GM12865 (cell line): ENCODE results near the gene GPR183.

ENCODE experiments used
- DNase-seq: peaks from one replicate; pipeline ENCODE4 v3.0.0; 2010; ENCODE audit warnings: low read depth
- H3K4me3 ChIP-seq: 2 replicates; pipeline ENCODE4 v1.5.1; 2011; ENCODE audit warnings: mild to moderate bottlenecking, low read depth, low read length, control low read depth
- TF ChIP-seq, protein P1 (sequence below): IDR thresholded peaks from 2 replicates; pipeline ENCODE4 v1.5.1; 2011; ENCODE audit warnings: low read length, control low read depth, low read depth, inconsistent platforms; ENCODE audit not compliant: insufficient read depth; ENCODE audit errors: missing control alignments

Gene GPR183

DNA sequence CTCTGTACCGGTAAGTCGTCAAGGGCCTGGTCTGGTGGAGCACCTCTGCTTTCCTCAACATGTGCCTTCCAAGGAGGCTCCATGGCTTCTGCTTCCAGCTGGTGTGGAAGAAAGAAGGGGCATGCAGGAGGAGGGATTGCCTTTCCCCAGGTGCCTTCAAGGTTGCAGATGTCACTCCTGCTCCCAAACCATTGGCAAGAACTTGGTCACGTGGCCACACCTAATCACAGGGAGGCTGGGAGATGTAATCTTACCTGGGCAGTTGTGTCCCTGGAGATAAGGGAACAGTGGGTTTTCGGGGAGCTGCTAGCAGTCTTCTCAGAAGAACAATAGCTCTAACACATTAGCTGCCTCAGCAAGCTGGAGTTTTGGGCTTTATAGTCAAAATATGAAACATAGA lies 39.3 kb downstream of the GPR183 start:
- H3K4me3 ChIP-seq, result no peak overlapping the region
- no peak for DNase-seq
- TF ChIP-seq, protein P1, sequence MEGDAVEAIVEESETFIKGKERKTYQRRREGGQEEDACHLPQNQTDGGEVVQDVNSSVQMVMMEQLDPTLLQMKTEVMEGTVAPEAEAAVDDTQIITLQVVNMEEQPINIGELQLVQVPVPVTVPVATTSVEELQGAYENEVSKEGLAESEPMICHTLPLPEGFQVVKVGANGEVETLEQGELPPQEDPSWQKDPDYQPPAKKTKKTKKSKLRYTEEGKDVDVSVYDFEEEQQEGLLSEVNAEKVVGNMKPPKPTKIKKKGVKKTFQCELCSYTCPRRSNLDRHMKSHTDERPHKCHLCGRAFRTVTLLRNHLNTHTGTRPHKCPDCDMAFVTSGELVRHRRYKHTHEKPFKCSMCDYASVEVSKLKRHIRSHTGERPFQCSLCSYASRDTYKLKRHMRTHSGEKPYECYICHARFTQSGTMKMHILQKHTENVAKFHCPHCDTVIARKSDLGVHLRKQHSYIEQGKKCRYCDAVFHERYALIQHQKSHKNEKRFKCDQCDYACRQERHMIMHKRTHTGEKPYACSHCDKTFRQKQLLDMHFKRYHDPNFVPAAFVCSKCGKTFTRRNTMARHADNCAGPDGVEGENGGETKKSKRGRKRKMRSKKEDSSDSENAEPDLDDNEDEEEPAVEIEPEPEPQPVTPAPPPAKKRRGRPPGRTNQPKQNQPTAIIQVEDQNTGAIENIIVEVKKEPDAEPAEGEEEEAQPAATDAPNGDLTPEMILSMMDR, result no peak

GRCh38 chr13:99266827-99267226 lies 40.4 kb downstream of the GPR183 start:
- no peak overlapping the region for H3K4me3 ChIP-seq
- TF ChIP-seq, protein P1, result no peak
- DNase-seq, result no peak

DNA sequence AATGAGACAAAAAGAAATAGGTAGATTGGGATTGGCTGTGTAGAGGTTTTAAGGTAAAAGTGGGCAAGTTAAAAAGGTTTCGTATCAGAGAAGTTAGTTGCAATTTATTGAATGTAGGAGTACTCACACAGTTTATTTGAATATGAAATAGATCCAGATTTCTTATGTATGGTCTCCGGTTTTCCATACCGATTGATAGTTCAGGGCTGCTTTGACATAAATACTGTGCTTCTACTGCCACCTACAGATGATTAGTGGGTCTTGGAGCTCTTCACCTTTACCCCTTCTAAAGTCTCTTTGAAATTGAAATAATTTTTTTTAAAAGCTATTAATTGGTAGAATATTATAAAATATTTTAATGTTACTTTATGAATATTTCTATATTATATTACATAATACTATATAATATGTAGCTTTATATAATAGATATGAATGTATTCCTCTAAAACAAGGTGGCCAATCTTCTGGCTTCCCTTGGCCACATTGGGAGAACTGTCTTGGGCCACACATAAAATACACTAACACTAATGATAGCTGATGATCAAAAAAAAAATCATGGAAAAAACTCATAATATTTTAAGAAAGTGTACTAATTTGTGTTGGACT lies 41.3 kb downstream of the GPR183 start:
- TF ChIP-seq, protein P1, result peak; percentile 60
- DNase-seq, result peak; percentile 72
- no peak overlapping the region for H3K4me3 ChIP-seq

- DNase-seq, result no peak
- H3K4me3 ChIP-seq, result no peak overlapping the region
- TF ChIP-seq, protein P1, result no peak
Observed at GRCh38 chr13:99265162-99265800, 41.9 kb downstream of the GPR183 start.

- DNase-seq, result no peak
- TF ChIP-seq, protein P1, result no peak
Observed at GRCh38 chr13:99264051-99264450, 43.1 kb downstream of the GPR183 start.

DNA sequence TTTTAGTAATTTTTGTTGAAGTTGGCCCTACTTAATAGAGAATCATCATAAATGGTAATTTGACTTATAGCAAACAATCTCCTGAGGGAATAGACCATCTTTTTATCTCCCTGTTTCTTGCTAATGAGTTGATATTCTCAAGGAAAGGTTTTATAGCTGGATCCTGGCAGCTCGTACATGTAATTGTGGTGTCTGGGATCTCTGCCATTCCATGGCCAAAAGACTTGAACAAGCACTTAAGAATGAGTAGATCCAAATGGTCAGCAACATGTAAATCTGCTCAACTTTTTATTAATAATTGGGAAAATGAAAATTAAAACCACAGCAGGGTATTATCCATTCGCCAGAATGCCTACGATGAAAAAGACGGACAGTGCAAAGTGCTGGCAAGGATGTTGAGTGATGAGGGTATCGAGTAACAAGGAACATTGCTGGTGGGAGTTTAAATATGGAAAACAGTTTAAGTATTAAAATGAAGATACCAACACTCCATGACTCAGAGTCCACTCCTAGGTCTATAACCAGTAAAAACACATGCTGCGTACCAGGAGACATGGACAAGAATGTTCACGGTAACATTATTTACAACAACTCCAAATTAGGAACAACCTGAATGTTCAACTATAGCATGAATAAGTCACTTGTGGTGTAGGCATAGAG lies 43.9 kb downstream of the GPR183 start:
- H3K4me3 ChIP-seq, result no peak overlapping the region
- DNase-seq, result no peak
- TF ChIP-seq, protein P1, result no peak

More at GRCh38 chr13:99264051-99264450, 43.1 kb downstream of the GPR183 start:
- no peak overlapping the region for H3K4me3 ChIP-seq
